Right lobe of liver (tissue), 6 donors: ENCODE results near the gene FADS2. TPM values are rescaled to one million over a fixed set of nuclear protein-coding genes. Genes with fewer than 3 reads are reported as not detected.

Experiments used
- ATAC-seq, 4 donors: fragments of 200-7000 bp; cut with Tn5 transposase; one replicate each; pipeline ENCODE4 v1.9.1; 2020; ENCODE audit warnings: mild to moderate bottlenecking in 4 of 4, moderate library complexity in 4 of 4
- DNase-seq, 3 donors: peaks; one replicate each; pipeline ENCODE4 v3.0.0-alpha.2; 2020
- H3K27ac ChIP-seq, 3 donors: fragments of 200-600 bp; one replicate each; pipeline ENCODE4 v1.8.0; 2022
- H3K27me3 ChIP-seq, 2 donors: fragments of 200-600 bp; one replicate each; pipeline ENCODE4 v1.8.0; 2022
- H3K36me3 ChIP-seq, 4 donors: fragments of 200-600 bp; sonication (generic) in 1 of 4; one replicate each; pipeline versions ENCODE4 v1.5.1 to v1.8.0; 2017 to 2022; ENCODE audit warnings: control low read depth in 1 of 4
- H3K4me1 ChIP-seq, 4 donors: fragments of 200-600 bp; sonication (generic) in 1 of 4; one replicate each; pipeline versions ENCODE4 v1.5.1 to v1.8.0; 2017 to 2022; ENCODE audit warnings: control low read depth in 1 of 4
- H3K4me3 ChIP-seq, 3 donors: fragments of 200-600 bp; one replicate each; pipeline ENCODE4 v1.8.0; 2022
- H3K9me3 ChIP-seq, 4 donors: fragments of 200-600 bp; sonication (generic) in 1 of 4; one replicate each; pipeline versions ENCODE4 v1.5.1 to v1.8.0; 2017 to 2022; ENCODE audit warnings: control low read depth in 1 of 4
- POLR2A ChIP-seq: fragments of 450-650 bp; IDR thresholded peaks from one replicate; pipeline ENCODE4 v1.6.1; 2017; ENCODE audit warnings: antibody characterized with exemption, mild to moderate bottlenecking
- WGBS: methylation state at CpG from one replicate; pipeline ENCODE4 v1.1.6; 2018; ENCODE audit warnings: low coverage, low lambda C conversion rate; ENCODE audit not compliant: insufficient coverage; ENCODE audit errors: missing lambda C conversion rate; 5-methylcytosine and 5-hydroxymethylcytosine counted together
- intact Hi-C, 2 donors: fragments of 100-400 bp; cut with DNase I; formaldehyde crosslinking; loops; one replicate each; pipeline versions ENCODE4 v1.11.2 to v1.14.1; 2022
- total RNA-seq, 6 experiments: library from RNA; depleted of rRNA in 2 of 6; stranded (reverse); fragments of >200 nt in 2 of 6; fragmentation: NEBNext Ultra II Directional in 3 of 6; extraction: Animal tissue kit (Norgen Biotek cat#: 25700) in 3 of 6; gene quantifications; one replicate each; pipeline versions ENCODE4 v1.1.0 to v1.2.4, GENCODE V29; 2016 to 2023
- TF ChIP-seq, protein P1 (sequence below), 4 donors: fragments of 200-600 bp in 3 of 4; fragments of 450-650 bp in 1 of 4; IDR thresholded peaks; one replicate each; pipeline versions ENCODE4 v1.5.1 to v1.8.0; 2016 to 2022; ENCODE audit warnings: antibody characterized with exemption in 4 of 4, mild to moderate bottlenecking in 2 of 4
- donor health status: DM: no; HTN: yes; CAD: no.
- donor health status: DM: no; HTN: no; CAD: no.
- donor health status: DM: no; HTN: no; CAD: no.
- donor health status: DM: no; HTN: yes; CAD: no.
- donor health status: DM: no; HTN: yes; CAD: no.

FADS2 gene
- total RNA-seq, 6 experiments from 2014 or later: 4.2 to 166 (median 110) TPM

GRCh38 chr11:61866231-61866957 is 38.3 kb downstream of the FADS2 start:
- 66% methylated on average over 3 of the region's 18 CpGs for WGBS
- ATAC-seq (no peak), DNase-seq (no peak)
- Histone ChIP-seq H3K4me3 (no peak overlapping the region), H3K4me1 (no peaks in the 10 kb centered on the region), H3K36me3 (peaks cover 0 to 4% (median 0%) of the 10 kb centered on the region in 4 donors), H3K27me3 (no peaks in the 10 kb centered on the region), H3K9me3 (no peaks in the 10 kb centered on the region), H3K27ac (no peak overlapping the region)
- intact Hi-C loops: no loop called here
- TF ChIP-seq, protein P1, sequence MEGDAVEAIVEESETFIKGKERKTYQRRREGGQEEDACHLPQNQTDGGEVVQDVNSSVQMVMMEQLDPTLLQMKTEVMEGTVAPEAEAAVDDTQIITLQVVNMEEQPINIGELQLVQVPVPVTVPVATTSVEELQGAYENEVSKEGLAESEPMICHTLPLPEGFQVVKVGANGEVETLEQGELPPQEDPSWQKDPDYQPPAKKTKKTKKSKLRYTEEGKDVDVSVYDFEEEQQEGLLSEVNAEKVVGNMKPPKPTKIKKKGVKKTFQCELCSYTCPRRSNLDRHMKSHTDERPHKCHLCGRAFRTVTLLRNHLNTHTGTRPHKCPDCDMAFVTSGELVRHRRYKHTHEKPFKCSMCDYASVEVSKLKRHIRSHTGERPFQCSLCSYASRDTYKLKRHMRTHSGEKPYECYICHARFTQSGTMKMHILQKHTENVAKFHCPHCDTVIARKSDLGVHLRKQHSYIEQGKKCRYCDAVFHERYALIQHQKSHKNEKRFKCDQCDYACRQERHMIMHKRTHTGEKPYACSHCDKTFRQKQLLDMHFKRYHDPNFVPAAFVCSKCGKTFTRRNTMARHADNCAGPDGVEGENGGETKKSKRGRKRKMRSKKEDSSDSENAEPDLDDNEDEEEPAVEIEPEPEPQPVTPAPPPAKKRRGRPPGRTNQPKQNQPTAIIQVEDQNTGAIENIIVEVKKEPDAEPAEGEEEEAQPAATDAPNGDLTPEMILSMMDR (IDR thresholded peaks at IDR 0.05): no peak

- Histone ChIP-seq H3K36me3 (peaks cover 0 to 4% (median 0%) of the 10 kb centered on the region in 4 donors), H3K27ac (no peak overlapping the region), H3K9me3 (no peaks in the 10 kb centered on the region), H3K4me3 (no peak overlapping the region), H3K27me3 (no peaks in the 10 kb centered on the region), H3K4me1 (no peaks in the 10 kb centered on the region)
- 89% methylated on average over 4 of the region's 6 CpGs for WGBS
- DNase-seq: no peak
- TF ChIP-seq, protein P1 (IDR thresholded peaks at IDR 0.05): no peak
- no peak for TF ChIP-seq POLR2A
- ATAC-seq: no peak
- intact Hi-C loops: no loop called here
These were observed 38.9 kb downstream of the FADS2 start for GRCh38 chr11:61866958-61867343.

DNA sequence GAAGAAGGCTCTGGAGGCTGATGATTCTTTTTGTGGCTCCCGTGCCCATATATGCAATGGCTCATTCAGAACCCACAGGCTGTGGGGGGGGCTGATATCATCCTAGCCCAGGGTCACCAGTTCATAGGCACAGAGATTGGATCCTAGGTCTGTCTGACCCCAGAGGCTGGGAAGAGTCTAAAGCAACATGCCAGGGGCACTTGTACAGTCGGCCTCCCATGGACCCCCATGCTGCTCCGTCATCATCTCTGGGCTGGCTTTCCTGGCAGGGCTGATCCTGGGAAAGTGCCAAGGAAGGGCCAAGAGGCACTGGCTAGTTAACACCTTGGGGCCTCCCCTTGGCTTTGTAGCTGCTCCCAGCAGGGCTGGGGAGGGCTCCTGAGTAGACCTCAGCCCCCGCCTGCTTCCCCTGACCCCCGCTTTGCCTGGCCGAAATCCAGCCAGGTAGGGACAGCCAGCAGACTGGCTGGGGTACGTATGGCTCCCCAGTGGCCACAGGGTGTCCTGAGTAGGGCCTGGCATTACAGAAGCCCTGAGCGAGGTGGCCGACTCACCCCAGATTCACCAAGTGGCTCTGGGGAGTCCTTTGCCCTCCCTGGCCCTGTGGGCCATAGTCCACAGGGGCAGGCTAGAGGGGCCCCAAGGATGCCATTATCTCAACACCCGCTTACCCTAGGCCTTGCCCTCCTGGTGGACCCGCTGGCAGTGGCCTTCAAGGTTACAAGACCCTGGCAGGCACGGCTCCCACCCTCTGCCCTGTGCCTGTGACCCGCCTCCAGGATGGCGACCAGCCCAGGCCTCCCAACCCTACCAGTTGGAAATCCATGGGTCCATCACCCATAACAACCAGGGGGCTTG is 40.7 kb downstream of the FADS2 start:
- no peak for ATAC-seq

DNA sequence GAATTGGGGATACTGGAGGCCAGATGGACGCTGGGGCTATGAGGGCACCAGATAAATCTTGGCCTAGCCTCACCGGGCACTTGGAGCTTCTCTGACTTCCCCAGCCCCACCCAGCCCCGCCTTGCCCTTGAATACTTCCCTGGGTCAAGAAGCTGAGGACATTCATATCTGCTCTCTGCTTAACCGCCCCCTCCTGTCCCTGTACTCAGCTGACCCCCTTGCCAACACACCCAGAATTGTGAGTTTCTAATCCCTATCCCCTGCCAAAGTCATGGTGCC is 41.3 kb downstream of the FADS2 start:
- ATAC-seq (no peak), DNase-seq (no peak)
- H3K9me3 ChIP-seq: no peaks in the 10 kb centered on the region
- no peaks in the 10 kb centered on the region for H3K27me3 ChIP-seq
- peaks cover 0 to 4% (median 0%) of the 10 kb centered on the region in 4 donors for H3K36me3 ChIP-seq
- no peaks in the 10 kb centered on the region for H3K4me1 ChIP-seq
- H3K4me3 ChIP-seq: no peak overlapping the region
- no peak overlapping the region for H3K27ac ChIP-seq
- no peak for TF ChIP-seq POLR2A
- TF ChIP-seq, protein P1 (IDR thresholded peaks at IDR 0.05): no peak
- intact Hi-C loops: no loop called here
- WGBS: no CpG with 5 or more reads among the region's 4 CpGs

More for the DNA sequence above, 40.7 kb downstream of the FADS2 start:
- TF ChIP-seq, protein P1 (IDR thresholded peaks at IDR 0.05): no peak
- TF ChIP-seq POLR2A: no peak
- peaks cover 0 to 4% (median 0%) of the 10 kb centered on the region in 4 donors for H3K36me3 ChIP-seq
- no peaks in the 10 kb centered on the region for H3K9me3 ChIP-seq
- H3K27ac ChIP-seq: no peak overlapping the region
- intact Hi-C loops: no loop called here
- DNase-seq: no peak
- no peaks in the 10 kb centered on the region for H3K4me1 ChIP-seq
- 95% methylated on average over 4 of the region's 14 CpGs for WGBS
- H3K27me3 ChIP-seq: no peaks in the 10 kb centered on the region
- H3K4me3 ChIP-seq: no peak overlapping the region
